ENCODE measurements around the gene EPN2. TPM values are rescaled to one million over a fixed set of nuclear protein-coding genes. Genes with fewer than 3 reads are reported as not detected.

The EPN2 gene
- polyA plus RNA-seq, 1 of the 3 experiments (the other 2 are of a cell fraction): 38.9 TPM

- TF ChIP-seq SIN3A (IDR thresholded peaks at IDR 0.05; ENCODE audit: borderline replicate concordance, low read depth, low read length) (no peak), MAX (IDR thresholded peaks at IDR 0.05; ENCODE audit: low read depth) (peak; percentile 27; the same call in 1 of the 2 replicates), MXI1 (IDR thresholded peaks at IDR 0.05; ENCODE audit: low read depth, low read length) (no peak)
Observed at GRCh38 chr17:19263641-19264051, 26.5 kb downstream of the EPN2 start (continued).

- Histone ChIP-seq H3K4me1 (ENCODE audit: control insufficient read depth in 1 of 2, insufficient read depth in 2 of 2, low read depth in 1 of 2, low read length in 1 of 2) (peaks cover 21 to 28% of the 10 kb centered on the region in 2 experiments; a peak in 3 of 4 replicates), H3K9ac (no peak overlapping the region), H3K79me2 (ENCODE audit: insufficient read depth) (peaks cover 89% of the 10 kb centered on the region), H3K4me2 (peak overlapping the region; percentile 29; the same call in 1 of the 2 replicates), H3K4me3 (ENCODE audit: low read depth in 2 of 2, low read length in 1 of 2) (no peak overlapping the region), H3K9me3 (no peaks in the 10 kb centered on the region), H3K36me3 (replicated peaks in 1 of 2; ENCODE audit: control insufficient read depth in 1 of 2, insufficient read depth in 2 of 2, low read length in 1 of 2) (peaks cover 0 to 4% of the 10 kb centered on the region in 2 experiments), H3F3A (replicated peaks; ENCODE audit: insufficient read depth) (peaks cover 15% of the 10 kb centered on the region), H4K20me1 (ENCODE audit: insufficient read depth) (peaks cover 71% of the 10 kb centered on the region), H3K27me3 (ENCODE audit: insufficient read depth) (no peaks in the 10 kb centered on the region), H3K27ac (ENCODE audit: low read depth in 2 of 2, low read length in 1 of 2) (peak overlapping the region in 1 of 2 experiments; percentile 44; a peak in 2 of 4 replicates), H2AFZ (ENCODE audit: low read depth) (no peak overlapping the region), H3K9me2 (no peaks in the 10 kb centered on the region)
- ChIA-PET POLR2A (no interaction called here), CTCF (interaction anchor here (0.8 to 1.5 kb wide), 3 partner anchors 10 to 79 kb away, joined by 3 read pairs; no protein-coding TSS in a partner anchor)
- WGBS (ENCODE audit: low lambda C conversion rate): 89% methylated on average over 3 of the region's 3 CpGs
- TF ChIP-seq CTCF (IDR thresholded peaks at IDR 0.05) (no peak), CHD2 (IDR thresholded peaks at IDR 0.05; ENCODE audit: low read length, partially characterized antibody) (no peak), PBX3 (IDR thresholded peaks at IDR 0.05) (no peak), USF1 (IDR thresholded peaks at IDR 0.05; ENCODE audit: borderline replicate concordance, low read depth) (no peak), MAX (IDR thresholded peaks at IDR 0.05; ENCODE audit: low read depth) (no peak), ZBTB33 (IDR thresholded peaks at IDR 0.05; ENCODE audit: borderline replicate concordance, low read depth) (no peak), RCOR1 (IDR thresholded peaks at IDR 0.05; ENCODE audit: low read length) (no peak), JUND (IDR thresholded peaks at IDR 0.05) (no peak), GATA2 (CRISPR knock-in tag; IDR thresholded peaks at IDR 0.05) (no peak), EP300 (IDR thresholded peaks at IDR 0.05; ENCODE audit: borderline replicate concordance in 1 of 2, low read depth in 1 of 2, low read length in 1 of 2) (no peak), FOXM1 (IDR thresholded peaks at IDR 0.05; ENCODE audit: low read depth) (no peak), ELF1 (IDR thresholded peaks at IDR 0.05) (no peak)
- DNase-seq: no peak
Observed at GRCh38 chr17:19264268-19264667, 27.1 kb downstream of the EPN2 start.

Data from SK-N-SH (cell line).